GM12864 (cell line): ENCODE data around the gene TBX2.
"Not testable (repeated sequence)": the region's sequence is repeated elsewhere in the genome, so short reads cannot be mapped to it uniquely, and the experiment has no call there.

Experiments used
- DNase-seq: peaks from one replicate; pipeline ENCODE4 v3.0.0-alpha.2; 2011; ENCODE audit warnings: low read depth
- H3K4me3 ChIP-seq: 2 replicates; pipeline ENCODE4 v1.5.1; 2011; ENCODE audit warnings: mild to moderate bottlenecking, low read depth, low read length, control low read depth
- TF ChIP-seq, protein P1 (sequence below): IDR thresholded peaks from 2 replicates; pipeline ENCODE4 v1.5.1; 2011; ENCODE audit warnings: low read depth, mild to moderate bottlenecking, moderate library complexity, low read length, control low read depth, inconsistent platforms; ENCODE audit errors: missing control alignments

The TBX2 gene

DNA sequence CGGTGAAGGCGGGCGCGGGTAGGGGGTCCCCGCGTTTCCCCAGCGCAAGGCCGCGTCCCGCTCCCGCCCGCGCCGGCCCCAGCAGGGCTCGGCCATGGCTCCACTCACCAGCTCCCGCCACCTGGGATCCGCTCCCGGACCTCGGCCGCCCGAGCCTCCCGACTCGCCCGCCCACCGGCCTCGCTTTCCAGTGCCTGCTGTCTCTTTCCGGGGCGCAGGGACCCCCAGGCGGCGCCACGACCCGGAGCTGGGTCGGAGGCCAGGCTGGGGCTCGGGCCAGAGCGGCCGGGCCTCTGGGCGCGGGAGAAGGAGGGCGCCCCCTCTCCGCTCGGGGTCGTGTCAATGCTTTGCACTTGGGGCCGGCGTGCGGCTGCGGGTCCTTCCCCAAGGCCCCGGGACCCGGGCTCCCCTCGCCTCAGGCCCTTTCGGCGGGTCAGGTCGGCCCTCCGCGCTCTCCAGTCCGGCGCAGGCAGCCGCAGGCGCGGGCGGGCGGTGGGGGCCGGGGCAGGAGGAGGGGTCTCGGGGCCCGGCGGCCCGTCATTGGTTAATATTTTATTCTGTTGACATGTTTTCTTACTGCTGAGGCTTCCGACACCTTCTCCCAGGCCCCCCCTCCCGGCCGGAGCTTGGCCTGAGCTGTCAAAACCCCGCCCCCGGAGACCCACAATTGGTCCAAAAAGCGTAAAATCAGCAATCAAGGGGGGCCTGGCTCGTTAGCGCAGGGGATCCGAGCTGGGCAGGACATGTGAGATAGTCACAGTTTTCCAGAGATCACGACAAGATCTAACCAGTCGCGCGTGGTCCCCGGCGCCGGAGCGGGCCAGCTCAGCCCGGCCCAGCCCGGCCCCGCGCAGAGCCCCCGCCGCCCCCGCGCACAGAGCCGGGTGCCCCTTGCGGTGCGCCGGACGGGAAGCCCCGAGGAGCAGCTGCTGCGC is at the start of gene TBX2:
TBX2 (plus strand) TSS at position 713 of the 935 bp plus-strand sequence. CDS start 334 bp downstream, outside the sequence.
- TF ChIP-seq, protein P1, sequence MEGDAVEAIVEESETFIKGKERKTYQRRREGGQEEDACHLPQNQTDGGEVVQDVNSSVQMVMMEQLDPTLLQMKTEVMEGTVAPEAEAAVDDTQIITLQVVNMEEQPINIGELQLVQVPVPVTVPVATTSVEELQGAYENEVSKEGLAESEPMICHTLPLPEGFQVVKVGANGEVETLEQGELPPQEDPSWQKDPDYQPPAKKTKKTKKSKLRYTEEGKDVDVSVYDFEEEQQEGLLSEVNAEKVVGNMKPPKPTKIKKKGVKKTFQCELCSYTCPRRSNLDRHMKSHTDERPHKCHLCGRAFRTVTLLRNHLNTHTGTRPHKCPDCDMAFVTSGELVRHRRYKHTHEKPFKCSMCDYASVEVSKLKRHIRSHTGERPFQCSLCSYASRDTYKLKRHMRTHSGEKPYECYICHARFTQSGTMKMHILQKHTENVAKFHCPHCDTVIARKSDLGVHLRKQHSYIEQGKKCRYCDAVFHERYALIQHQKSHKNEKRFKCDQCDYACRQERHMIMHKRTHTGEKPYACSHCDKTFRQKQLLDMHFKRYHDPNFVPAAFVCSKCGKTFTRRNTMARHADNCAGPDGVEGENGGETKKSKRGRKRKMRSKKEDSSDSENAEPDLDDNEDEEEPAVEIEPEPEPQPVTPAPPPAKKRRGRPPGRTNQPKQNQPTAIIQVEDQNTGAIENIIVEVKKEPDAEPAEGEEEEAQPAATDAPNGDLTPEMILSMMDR: no peak
- no peak for DNase-seq
- H3K4me3 ChIP-seq: no peak within 1 kb of the TSS

DNA sequence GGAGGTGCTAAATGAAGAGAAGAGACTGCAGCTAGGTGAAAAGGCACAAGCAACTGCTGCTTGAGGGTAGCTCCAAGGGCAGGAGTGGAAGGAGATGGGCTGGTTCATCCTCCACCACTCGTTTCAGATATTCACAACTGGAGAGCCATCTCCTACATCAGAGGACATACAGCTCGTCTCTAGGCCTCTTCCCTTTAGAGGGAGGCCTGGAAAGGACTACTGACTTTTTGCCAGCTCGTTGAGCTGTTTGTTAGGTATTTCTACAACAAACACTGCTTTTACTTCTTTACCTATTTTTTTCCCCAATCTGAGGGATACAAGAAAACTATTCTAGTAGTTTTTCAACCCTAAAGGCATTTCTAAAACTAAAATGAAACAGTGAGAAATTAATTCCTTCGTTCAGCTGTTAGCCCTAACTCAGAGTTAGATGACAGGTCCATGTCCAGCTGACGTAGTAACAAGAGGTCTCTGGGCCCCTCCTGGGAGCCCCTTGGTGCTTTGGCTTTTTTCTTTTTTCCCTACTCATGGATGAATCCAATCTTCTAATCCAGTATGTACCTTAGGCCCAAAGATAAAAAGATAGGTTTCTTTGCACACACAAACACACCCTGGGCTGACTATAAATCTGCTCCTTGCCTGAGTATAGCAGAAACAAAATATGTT is 47.8 kb upstream of the TBX2 start:
- no peak overlapping the region for H3K4me3 ChIP-seq
- DNase-seq: no peak
- TF ChIP-seq, protein P1: no peak

DNA sequence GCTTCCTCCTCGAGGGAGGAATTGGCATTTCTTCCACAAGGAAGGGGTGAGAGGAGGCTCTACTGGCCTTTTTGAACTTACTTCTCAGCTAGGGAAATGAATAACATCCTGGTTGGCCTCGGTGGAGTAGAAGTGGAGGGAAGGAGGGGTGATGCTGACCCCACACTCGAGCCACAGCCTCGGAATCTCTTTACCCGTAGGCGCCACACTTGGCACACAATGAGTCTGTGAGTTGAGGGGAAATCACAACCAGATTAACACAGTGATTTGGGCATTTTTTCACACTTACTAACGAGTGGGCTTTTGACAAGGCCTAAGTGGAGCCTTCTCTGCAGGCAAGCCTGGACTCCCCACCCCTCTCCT is 47.3 kb upstream of the TBX2 start:
- TF ChIP-seq, protein P1: no peak
- no peak overlapping the region for H3K4me3 ChIP-seq
- no peak for DNase-seq

DNA sequence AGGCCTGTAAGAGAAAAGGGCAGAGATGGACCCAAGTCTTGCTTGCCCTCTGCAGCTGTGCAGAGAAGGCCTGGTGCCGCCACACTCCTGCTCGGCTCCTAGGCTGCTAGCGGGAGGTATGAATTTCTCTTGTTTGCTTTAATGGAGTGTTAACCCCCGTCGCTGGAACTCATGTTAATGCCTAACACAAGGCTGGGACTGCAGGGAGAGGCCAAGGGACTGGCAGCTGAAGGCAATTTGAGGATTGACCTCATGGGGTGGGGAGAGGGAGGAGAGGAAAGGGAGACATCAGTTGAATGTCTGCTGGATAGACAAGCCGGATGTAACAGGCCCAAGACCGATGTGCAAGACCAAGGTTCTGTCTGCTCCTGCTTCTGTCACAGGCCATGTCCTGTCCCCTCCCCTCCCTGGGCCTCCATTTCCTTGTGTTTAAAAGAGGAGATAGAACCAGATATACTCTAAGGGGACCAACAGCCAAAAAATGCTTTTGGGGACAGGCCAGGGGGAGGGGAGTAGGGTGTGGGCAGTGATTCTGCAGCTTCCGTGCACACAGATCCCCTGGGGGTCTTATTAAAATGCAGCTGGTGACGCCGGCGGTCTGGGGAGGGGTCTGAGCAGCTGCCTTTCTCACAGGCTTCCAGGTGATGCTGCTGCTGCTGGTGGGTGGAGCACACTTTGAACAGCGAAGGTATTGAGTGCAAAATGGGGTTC is 46.7 kb upstream of the TBX2 start:
- no peak for DNase-seq
- no peak overlapping the region for H3K4me3 ChIP-seq
- TF ChIP-seq, protein P1: no peak

DNA sequence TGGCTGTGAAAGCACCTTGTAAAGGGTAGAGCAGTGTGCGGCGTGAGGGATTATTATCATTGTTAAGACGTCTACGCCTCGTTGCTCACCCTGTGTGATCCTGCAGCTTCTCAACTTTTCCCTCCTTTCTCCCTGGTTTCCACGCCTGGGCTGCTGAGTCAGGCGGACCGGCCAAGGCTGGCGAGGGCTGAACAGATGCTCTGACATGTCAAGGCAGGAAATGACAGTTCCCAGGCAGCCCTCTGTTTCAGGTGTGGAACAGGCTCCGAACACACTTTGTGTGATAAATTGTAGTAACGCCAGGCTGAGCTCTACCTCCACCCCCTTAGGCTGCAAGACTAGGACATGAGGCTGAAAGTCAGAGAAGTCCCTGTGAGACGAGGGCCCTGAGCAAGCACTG is 46.0 kb upstream of the TBX2 start:
- TF ChIP-seq, protein P1: no peak
- no peak overlapping the region for H3K4me3 ChIP-seq
- DNase-seq: no peak

DNA sequence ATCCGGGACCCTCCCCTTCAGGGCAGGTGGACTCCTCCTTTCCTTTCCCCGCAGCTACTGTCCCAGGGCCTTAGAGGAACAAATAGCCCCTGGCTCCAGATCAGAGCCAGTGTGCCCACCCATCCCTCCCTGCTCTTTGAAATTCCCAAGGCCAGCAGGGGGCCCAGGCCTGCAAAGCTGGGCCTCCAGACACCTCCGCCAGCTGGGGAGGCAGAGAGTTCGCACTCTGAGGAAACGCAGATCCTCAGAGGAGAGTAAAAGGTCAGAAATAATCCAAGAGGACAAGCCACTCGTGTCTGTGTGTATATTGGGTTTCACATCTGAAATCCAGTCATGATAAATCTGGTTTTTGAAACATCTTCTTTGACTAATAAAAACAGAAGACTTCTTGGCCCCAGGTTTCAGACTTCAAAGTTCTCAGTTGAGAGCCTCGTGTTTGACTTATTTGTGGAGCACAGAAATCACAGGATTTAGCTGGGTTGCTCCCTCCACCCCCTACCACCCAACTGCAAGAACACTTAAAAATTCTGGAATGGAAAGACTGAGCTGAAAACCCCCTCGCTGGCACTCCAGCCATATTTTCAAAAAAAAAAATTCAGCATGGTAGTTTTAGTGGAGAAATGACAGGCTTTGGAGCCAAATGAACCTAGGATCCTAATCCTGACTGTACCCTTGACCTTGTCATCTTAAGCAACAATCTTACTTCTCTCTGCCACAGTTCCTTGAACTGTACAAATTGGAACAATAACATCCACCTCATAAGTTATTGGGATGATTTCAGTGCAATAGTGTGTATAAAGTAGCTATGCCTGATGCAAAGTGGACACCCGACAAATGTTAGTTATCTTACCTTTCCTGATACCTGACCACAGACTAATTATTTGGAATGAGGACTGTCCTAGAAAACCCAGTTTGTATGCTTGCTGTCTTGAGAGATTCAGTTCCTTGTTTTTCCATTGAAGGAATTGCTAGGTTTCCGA is 44.5 kb upstream of the TBX2 start:
- TF ChIP-seq, protein P1: no peak
- DNase-seq: no peak
- H3K4me3 ChIP-seq: no peak overlapping the region

DNA sequence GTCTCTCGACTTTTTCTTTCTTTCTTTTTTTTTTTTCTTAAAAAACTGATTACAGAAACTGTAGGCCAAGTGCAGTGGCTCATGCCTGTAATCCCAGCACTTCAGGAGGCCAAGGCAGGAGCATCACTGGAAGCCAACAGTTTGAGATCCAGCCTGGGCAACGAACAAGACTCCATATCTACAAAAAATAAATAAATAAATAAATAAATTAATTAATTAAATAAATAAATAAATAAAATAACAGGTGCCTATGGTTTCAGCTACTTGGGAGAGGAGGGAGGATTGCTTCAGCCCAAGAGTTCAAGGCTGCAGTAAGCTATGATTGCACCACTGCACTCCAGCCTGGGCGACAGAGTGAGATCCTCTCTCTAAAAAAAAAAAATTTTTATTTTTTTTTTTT is 42.6 kb upstream of the TBX2 start:
- not testable (repeated sequence) for H3K4me3 ChIP-seq, DNase-seq

DNA sequence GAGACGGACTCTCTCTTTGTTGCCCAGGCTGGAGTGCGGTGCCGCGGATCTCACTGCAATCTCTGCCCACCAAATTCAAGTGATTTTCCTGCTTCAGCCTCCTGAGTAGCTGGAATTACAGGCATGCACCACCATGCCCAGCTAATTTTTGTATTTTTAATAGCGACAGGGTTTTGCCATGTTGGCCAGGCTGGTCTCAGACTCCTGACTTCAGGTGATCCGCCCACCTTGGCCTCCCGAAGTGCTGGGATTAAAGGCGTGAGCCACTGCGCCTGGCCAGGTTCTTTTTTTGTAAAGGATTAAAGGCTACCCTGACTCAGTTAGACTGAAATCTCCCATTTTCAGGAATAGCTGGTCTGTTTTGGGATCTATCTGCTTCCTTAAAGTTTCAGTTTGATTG is 40.1 kb upstream of the TBX2 start:
- not testable (repeated sequence) for DNase-seq, H3K4me3 ChIP-seq
